ENCODE data around the gene LRIT1.
A peak's percentile ranks its signal among the peaks of the same experiment; 100 is the strongest.

Gene LRIT1

DNA sequence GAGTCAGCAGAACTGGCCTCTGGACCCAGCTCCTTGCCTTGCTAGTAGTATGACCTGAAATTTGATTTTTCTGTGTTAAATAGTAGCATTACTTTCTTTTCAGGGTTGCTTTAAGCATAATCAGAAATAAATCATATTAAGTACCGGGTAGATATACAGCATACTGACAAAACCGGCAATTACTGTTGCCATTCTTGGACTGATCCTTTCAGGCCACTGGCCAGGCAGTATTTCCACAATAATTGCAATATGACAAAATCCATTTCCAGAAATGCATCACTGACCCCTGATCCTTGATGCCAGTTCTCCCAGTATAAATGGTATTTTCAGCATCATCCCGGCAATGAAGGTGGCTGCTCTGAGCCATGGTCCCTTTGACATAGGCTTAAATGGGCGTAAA, 6.9 kb downstream of the LRIT1 start:
- TF ChIP-seq, protein P1, sequence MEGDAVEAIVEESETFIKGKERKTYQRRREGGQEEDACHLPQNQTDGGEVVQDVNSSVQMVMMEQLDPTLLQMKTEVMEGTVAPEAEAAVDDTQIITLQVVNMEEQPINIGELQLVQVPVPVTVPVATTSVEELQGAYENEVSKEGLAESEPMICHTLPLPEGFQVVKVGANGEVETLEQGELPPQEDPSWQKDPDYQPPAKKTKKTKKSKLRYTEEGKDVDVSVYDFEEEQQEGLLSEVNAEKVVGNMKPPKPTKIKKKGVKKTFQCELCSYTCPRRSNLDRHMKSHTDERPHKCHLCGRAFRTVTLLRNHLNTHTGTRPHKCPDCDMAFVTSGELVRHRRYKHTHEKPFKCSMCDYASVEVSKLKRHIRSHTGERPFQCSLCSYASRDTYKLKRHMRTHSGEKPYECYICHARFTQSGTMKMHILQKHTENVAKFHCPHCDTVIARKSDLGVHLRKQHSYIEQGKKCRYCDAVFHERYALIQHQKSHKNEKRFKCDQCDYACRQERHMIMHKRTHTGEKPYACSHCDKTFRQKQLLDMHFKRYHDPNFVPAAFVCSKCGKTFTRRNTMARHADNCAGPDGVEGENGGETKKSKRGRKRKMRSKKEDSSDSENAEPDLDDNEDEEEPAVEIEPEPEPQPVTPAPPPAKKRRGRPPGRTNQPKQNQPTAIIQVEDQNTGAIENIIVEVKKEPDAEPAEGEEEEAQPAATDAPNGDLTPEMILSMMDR (conservative IDR thresholded peaks at IDR 0.05; ENCODE audit: low read depth, low read length) = no peak
- H3K4me3 ChIP-seq (ENCODE audit: low read length) = no peak overlapping the region
- DNase-seq (ENCODE audit: low read depth) = no peak

GRCh38 chr10:84233940-84234339, 7.4 kb downstream of the LRIT1 start:
- DNase-seq (ENCODE audit: low read depth) = no peak
- no peak overlapping the region for H3K4me3 ChIP-seq (ENCODE audit: low read length)
- TF ChIP-seq, protein P1 (conservative IDR thresholded peaks at IDR 0.05; ENCODE audit: low read depth, low read length) = no peak

- no peak for DNase-seq (ENCODE audit: low read depth)
- TF ChIP-seq, protein P1 (conservative IDR thresholded peaks at IDR 0.05; ENCODE audit: low read depth, low read length) = no peak
- H3K4me3 ChIP-seq (ENCODE audit: low read length) = no peak overlapping the region
Observed at GRCh38 chr10:84232376-84232775, 9.0 kb downstream of the LRIT1 start.

- DNase-seq (ENCODE audit: low read depth) = no peak
- H3K4me3 ChIP-seq (ENCODE audit: low read length) = no peak overlapping the region
- TF ChIP-seq, protein P1 (conservative IDR thresholded peaks at IDR 0.05; ENCODE audit: low read depth, low read length) = no peak
Observed at GRCh38 chr10:84230359-84230758, 11.0 kb downstream of the LRIT1 start.

DNA sequence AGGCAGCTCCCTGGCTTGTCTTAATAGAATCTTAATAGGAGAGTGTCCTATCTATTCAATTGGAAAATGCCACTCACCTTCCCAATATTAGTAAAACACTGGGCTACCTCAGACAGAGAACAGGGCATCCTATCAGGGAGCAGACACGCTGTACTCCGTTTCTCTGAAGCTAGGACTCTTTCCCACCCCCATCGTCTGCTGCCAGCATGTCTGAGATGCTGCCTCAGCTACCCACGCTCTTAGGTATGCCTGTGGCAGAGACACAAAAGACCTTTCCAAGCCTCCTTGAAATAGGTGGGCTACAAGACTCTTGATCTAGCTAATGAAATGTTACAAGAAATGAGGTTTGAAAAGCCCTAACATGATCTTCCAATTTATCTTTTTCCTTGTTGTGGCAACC, 13.5 kb downstream of the LRIT1 start:
- TF ChIP-seq, protein P1 (conservative IDR thresholded peaks at IDR 0.05; ENCODE audit: low read depth, low read length) = no peak
- no peak overlapping the region for H3K4me3 ChIP-seq (ENCODE audit: low read length)
- DNase-seq (ENCODE audit: low read depth) = no peak

GRCh38 chr10:84226616-84227015, 14.7 kb downstream of the LRIT1 start:
- TF ChIP-seq, protein P1 (conservative IDR thresholded peaks at IDR 0.05; ENCODE audit: low read depth, low read length) = no peak
- no peak overlapping the region for H3K4me3 ChIP-seq (ENCODE audit: low read length)
- DNase-seq (ENCODE audit: low read depth) = peak; percentile 65

GRCh38 chr10:84225427-84226173, 15.7 kb downstream of the LRIT1 start, which contains the start of gene LRIT2:
LRIT2 (minus strand) TSS chr10:84225544; CDS start chr10:84225520, 24 bp downstream.
- TF ChIP-seq, protein P1 (conservative IDR thresholded peaks at IDR 0.05; ENCODE audit: low read depth, low read length) = no peak
- peak; percentile 73 for DNase-seq (ENCODE audit: low read depth)
- no peak within 1 kb of the TSS for H3K4me3 ChIP-seq (ENCODE audit: low read length)

All from retinal pigment epithelial cell (primary cell).